Limb (tissue), 2 donors: Measurements from ENCODE around the gene CEP128.

Experiments
- DNase-seq, 2 donors: peaks; one replicate each; pipeline ENCODE4 v3.0.0-alpha.2; 2016; ENCODE audit errors: extremely low spot score in 2 of 2

CEP128 gene

GRCh38 chr14:80618751-80619329 lies 322.7 kb downstream of the CEP128 start:
- no peak for DNase-seq

- DNase-seq = no peak
Observed at GRCh38 chr14:80615831-80616230, 325.7 kb downstream of the CEP128 start.

GRCh38 chr14:80609055-80609454 lies 332.5 kb downstream of the CEP128 start:
- DNase-seq = no peak

GRCh38 chr14:80608563-80608962 lies 333.0 kb downstream of the CEP128 start:
- DNase-seq = no peak

GRCh38 chr14:80607430-80608190 lies 333.9 kb downstream of the CEP128 start:
- no peak for DNase-seq

GRCh38 chr14:80606347-80606772 lies 335.2 kb downstream of the CEP128 start:
- DNase-seq = no peak

GRCh38 chr14:80605536-80605935 lies 336.0 kb downstream of the CEP128 start:
- DNase-seq = no peak

GRCh38 chr14:80602946-80603345 lies 338.6 kb downstream of the CEP128 start:
- no peak for DNase-seq

- DNase-seq = peak in 1 of 2 donors; percentile 31
Observed at GRCh38 chr14:80587096-80587724, 354.3 kb downstream of the CEP128 start.

GRCh38 chr14:80586131-80586530 lies 355.4 kb downstream of the CEP128 start:
- no peak for DNase-seq

GRCh38 chr14:80585506-80585835 lies 356.1 kb downstream of the CEP128 start:
- DNase-seq = no peak

- DNase-seq = no peak
Observed at GRCh38 chr14:80584744-80585505, 356.6 kb downstream of the CEP128 start.

- DNase-seq = no peak
Observed at GRCh38 chr14:80577599-80577998, 363.9 kb downstream of the CEP128 start.

GRCh38 chr14:80576401-80576800 lies 365.1 kb downstream of the CEP128 start:
- DNase-seq = no peak

GRCh38 chr14:80575763-80576162 lies 365.8 kb downstream of the CEP128 start:
- DNase-seq = no peak

- no peak for DNase-seq
Observed at GRCh38 chr14:80572666-80573065, 368.9 kb downstream of the CEP128 start.

- no peak for DNase-seq
Observed at GRCh38 chr14:80570930-80571298, 370.6 kb downstream of the CEP128 start.

- DNase-seq = no peak
Observed at GRCh38 chr14:80567905-80568536, 373.5 kb downstream of the CEP128 start.

GRCh38 chr14:80565001-80565400 lies 376.5 kb downstream of the CEP128 start:
- DNase-seq = no peak

GRCh38 chr14:80564051-80564450 lies 377.5 kb downstream of the CEP128 start:
- DNase-seq = no peak

GRCh38 chr14:80560800-80561657 lies 380.5 kb downstream of the CEP128 start:
- no peak for DNase-seq
